Spinal cord (tissue), 10 donors: ENCODE data around the gene SV2C. TPM values are rescaled to one million over a fixed set of nuclear protein-coding genes. Genes with fewer than 3 reads are reported as not detected.

Experiments used
- DNase-seq, 6 donors: peaks; one replicate each; pipeline versions ENCODE4 v3.0.0 to v3.0.0-alpha.2; 2013 to 2015; ENCODE audit warnings: low spot score in 6 of 6, low read depth in 4 of 6
- H3K27ac ChIP-seq: one replicate; pipeline ENCODE4 v1.5.1; 2013; ENCODE audit warnings: low read depth, low read length, control low read depth
- H3K27me3 ChIP-seq: one replicate; pipeline ENCODE4 v1.6.1; 2013; ENCODE audit warnings: low read length; ENCODE audit not compliant: control insufficient read depth, insufficient read depth
- H3K36me3 ChIP-seq: one replicate; pipeline ENCODE4 v1.6.1; 2013; ENCODE audit warnings: low read length; ENCODE audit not compliant: control insufficient read depth, insufficient read depth
- H3K4me1 ChIP-seq: one replicate; pipeline ENCODE4 v1.6.1; 2013; ENCODE audit warnings: low read length; ENCODE audit not compliant: control insufficient read depth, insufficient read depth
- H3K4me3 ChIP-seq: one replicate; pipeline ENCODE4 v1.5.1; 2013; ENCODE audit warnings: low read depth, low read length, control low read depth
- H3K9me3 ChIP-seq: one replicate; pipeline ENCODE4 v1.6.1; 2013; ENCODE audit warnings: low read length; ENCODE audit not compliant: control insufficient read depth, insufficient read depth
- WGBS: methylation state at CpG from one replicate; pipeline ENCODE4 v1.1.5; 2013; ENCODE audit warnings: missing lambda C conversion rate; ENCODE audit not compliant: insufficient coverage; 5-methylcytosine and 5-hydroxymethylcytosine counted together
- polyA plus RNA-seq, 2 donors: library from polyadenylated mRNA; unstranded; fragments of 120-200 nt; gene quantifications; one replicate each; pipeline ENCODE4 v1.2.1, GENCODE V29; 2013; ENCODE audit not compliant: insufficient read length in 2 of 2
- total RNA-seq, 2 donors: library from RNA; depleted of rRNA in 1 of 2; stranded (reverse); fragments of 120-200 nt in 1 of 2; fragments of >200 nt in 1 of 2; gene quantifications; one replicate each; pipeline versions ENCODE4 v1.2.3 to v1.2.4, GENCODE V29; 2013 to 2014
- donor health status: healthy.

The SV2C gene
- total and polyA plus RNA-seq, 4 donors, result 16.2 to 66.7 (median 40.2) TPM

DNA sequence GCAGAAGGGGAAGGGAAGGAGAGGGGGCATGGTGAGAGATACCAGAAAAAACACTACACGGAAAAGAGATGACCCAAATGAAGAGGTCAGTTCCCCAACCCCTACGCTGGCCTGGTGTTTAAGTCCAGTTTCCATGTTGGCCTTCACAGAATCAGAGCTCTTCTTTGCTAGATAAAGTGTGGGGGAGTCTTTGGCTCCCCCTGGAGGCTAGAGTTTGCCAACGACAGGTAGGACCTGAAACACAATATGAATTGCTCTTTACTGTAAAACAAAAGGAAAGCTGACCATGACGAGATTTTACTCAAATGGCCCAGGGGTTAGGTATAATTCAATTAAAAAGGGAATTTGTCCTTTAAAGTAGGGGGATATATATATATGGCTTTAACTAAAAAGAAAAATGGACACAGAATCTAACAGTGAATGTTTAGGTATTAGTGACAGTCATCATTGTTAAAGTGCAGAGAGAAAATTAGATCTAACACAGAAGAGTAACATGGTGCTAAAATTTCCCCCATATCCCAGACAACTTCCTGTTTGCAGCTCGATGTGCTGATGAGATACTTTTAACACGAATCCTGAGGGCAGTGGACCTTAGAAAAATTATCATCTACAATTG, 92.0 kb downstream of the SV2C start:
- no peaks in the 10 kb centered on the region for H3K4me1 ChIP-seq
- H3K36me3 ChIP-seq, result no peaks in the 10 kb centered on the region
- H3K9me3 ChIP-seq, result no peaks in the 10 kb centered on the region
- WGBS, result 40% methylated on average over 2 of the region's 6 CpGs
- no peak overlapping the region for H3K4me3 ChIP-seq
- H3K27me3 ChIP-seq, result no peaks in the 10 kb centered on the region
- H3K27ac ChIP-seq, result no peak overlapping the region
- peak in 5 of 6 donors; percentile 17 to 83 (median 32) for DNase-seq

DNA sequence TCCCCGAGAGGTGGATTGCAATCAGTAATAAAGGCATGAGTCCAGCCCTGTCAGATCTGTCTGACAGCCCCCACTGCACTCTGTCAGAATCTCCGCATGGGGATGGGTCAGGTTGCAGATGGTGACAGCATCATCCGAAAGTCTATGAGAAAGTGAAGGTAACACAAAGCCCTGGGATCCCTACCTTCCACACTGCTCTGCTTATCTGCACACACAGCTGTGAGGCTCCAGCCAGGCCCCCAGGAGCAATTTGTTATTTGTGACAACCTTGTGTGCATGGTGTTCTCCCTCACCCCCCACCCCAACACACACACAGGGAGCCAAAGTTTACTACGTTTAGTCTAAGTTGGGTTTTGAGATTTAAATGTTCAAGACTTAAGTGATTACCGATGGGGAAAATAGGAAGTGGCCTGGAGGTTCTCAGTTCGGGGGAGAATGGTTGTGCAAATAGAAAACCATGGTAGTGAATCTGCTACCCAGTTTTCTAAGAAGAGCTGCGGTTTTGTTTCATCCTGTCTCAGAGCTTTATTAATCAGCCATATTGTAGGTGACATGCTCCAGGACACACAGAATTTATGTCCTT, 92.7 kb downstream of the SV2C start:
- H3K36me3 ChIP-seq, result no peaks in the 10 kb centered on the region
- H3K4me1 ChIP-seq, result no peaks in the 10 kb centered on the region
- H3K4me3 ChIP-seq, result no peak overlapping the region
- 77% methylated on average over 4 of the region's 7 CpGs for WGBS
- H3K9me3 ChIP-seq, result no peaks in the 10 kb centered on the region
- no peak for DNase-seq
- H3K27ac ChIP-seq, result no peak overlapping the region
- no peaks in the 10 kb centered on the region for H3K27me3 ChIP-seq

DNA sequence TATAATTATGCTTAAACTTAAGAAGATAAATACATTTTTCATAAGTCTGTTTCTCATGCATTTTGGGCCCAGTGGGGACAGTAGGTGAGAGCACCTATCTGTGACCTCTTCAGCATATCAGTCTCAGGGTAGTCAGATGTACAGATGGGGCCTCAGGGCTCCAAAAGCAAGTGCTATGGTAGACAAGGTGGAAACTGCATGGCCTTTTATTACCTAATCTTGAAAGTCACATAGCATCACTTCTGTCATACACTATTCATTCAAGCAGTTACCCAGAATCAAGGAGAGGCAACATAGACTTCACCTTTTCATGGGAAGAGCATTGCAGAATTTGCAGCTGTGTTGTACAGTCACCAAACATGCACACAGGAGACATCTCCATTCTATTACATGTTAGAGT, 94.8 kb downstream of the SV2C start:
- H3K27ac ChIP-seq, result no peak overlapping the region
- no peak overlapping the region for H3K4me3 ChIP-seq
- no peak for DNase-seq
- no peaks in the 10 kb centered on the region for H3K36me3 ChIP-seq
- no peaks in the 10 kb centered on the region for H3K27me3 ChIP-seq
- H3K9me3 ChIP-seq, result no peaks in the 10 kb centered on the region
- no peaks in the 10 kb centered on the region for H3K4me1 ChIP-seq

DNA sequence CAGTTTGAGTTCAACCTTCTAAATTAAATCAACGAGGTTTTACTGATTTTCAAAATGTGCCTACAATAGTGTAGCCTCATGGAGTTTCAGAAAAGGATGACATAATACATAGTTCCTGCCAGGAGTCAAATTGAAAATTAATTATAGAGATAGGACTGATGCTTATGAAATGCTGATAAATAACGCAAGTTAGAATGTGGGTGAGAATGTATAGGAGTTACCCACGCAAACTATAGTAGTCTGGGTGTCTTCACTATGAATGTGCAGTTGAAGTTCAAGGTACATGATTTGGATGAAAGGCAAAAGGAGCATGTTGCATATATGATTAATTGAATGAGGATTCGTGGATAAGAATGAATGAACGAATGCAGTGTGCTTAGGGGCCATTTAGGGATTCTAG, 95.7 kb downstream of the SV2C start:
- DNase-seq, result no peak
- no peak overlapping the region for H3K27ac ChIP-seq
- WGBS, result 57% methylated on average over 3 of the region's 5 CpGs
- no peaks in the 10 kb centered on the region for H3K4me1 ChIP-seq
- H3K4me3 ChIP-seq, result no peak overlapping the region
- H3K27me3 ChIP-seq, result no peaks in the 10 kb centered on the region
- no peaks in the 10 kb centered on the region for H3K36me3 ChIP-seq
- no peaks in the 10 kb centered on the region for H3K9me3 ChIP-seq

DNA sequence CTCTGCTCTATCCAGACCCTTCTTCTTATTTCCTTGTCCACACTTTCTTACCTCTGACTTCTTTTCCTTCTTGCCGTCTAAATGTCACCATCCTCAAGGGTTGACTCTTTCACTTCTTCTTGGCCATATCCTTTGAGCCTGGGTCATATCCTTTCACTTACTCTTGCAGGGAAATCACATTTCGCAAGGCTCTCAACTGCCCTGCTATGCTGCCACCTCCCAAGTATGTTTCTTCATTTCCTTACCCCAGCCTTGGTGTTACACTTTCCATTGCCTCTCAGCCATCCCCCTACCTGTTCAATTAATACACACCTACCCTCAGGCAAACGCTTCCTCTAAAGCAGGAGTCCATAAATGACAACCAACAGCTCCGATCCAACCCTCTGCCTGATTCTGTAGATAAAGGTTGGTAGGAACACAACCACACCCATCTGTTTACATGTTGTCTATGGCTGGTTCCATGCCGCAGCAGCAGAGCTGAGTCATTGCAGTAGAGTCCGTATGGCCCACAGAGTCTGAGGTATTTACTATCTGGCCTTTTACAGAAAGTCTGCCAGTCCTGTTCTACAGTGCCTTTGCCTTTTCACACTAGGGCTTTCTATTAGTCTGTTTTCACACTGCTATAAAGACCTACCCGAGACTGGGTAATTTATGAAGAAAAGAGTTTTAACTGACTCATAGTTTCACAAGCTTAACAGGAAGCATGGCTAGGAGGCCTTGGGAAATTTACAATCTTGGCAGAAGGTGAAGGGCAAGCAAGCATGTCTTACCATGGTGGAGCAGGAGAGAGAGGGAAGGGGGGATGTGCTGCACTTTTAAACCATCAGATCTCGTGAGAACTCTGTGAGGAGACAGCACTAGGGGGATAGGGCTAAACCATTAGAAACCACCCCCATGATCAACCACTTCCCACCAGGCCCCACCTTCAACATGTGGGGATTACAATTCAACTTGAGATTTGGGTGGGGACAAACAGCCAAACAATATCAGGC, 97.9 kb downstream of the SV2C start:
- H3K4me3 ChIP-seq, result no peak overlapping the region
- H3K27ac ChIP-seq, result no peak overlapping the region
- H3K4me1 ChIP-seq, result no peaks in the 10 kb centered on the region
- WGBS, result 84% methylated on average over 6 of the region's 8 CpGs
- H3K36me3 ChIP-seq, result no peaks in the 10 kb centered on the region
- no peaks in the 10 kb centered on the region for H3K27me3 ChIP-seq
- no peak for DNase-seq
- peaks cover 2% of the 10 kb centered on the region for H3K9me3 ChIP-seq

DNA sequence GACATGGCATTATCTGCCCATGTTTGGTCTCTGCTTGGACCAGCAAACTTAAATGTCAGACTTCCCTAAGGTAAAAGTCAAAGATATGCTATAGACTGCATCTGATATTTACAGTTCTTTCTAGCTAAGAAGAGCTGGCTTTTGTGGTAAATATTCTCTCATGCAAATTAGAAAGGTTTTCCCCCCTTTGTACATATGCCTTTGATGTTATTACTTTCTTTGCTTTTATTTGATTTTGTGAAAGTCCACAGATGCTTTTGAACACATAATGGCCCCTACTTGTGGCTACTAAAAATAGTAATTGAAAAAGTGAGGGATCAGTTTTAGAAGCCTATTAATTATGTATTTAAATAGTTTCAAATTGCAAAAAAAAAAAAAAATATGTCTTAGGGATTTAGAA, 104.2 kb downstream of the SV2C start:
- peaks cover 2% of the 10 kb centered on the region for H3K9me3 ChIP-seq
- no peaks in the 10 kb centered on the region for H3K4me1 ChIP-seq
- H3K27ac ChIP-seq, result no peak overlapping the region
- DNase-seq, result no peak
- no peaks in the 10 kb centered on the region for H3K27me3 ChIP-seq
- H3K4me3 ChIP-seq, result no peak overlapping the region
- H3K36me3 ChIP-seq, result no peaks in the 10 kb centered on the region

DNA sequence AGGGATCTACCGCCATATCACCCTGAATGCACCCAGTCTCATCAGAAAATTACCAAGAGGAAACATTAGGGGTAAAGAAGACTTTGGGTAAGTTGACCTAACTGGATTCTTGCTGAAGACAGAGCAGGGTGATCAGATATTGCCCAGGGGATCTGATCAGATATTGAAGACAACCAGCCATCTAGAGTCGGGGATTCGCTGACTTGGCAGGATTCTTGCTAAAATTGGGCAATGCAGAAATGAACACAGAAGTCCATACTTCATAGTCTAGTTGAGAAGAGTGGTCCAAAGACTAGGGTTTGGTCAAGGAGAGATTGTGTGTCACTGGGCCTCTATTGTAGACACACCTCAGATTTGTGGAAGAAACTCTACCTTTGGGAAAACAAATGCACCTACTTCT, 107.2 kb downstream of the SV2C start:
- no peaks in the 10 kb centered on the region for H3K36me3 ChIP-seq
- no peak overlapping the region for H3K27ac ChIP-seq
- no CpG with 5 or more reads among the region's 3 CpGs for WGBS
- H3K4me3 ChIP-seq, result no peak overlapping the region
- no peak for DNase-seq
- H3K27me3 ChIP-seq, result no peaks in the 10 kb centered on the region
- H3K9me3 ChIP-seq, result peaks cover under 1% of the 10 kb centered on the region
- H3K4me1 ChIP-seq, result no peaks in the 10 kb centered on the region

DNA sequence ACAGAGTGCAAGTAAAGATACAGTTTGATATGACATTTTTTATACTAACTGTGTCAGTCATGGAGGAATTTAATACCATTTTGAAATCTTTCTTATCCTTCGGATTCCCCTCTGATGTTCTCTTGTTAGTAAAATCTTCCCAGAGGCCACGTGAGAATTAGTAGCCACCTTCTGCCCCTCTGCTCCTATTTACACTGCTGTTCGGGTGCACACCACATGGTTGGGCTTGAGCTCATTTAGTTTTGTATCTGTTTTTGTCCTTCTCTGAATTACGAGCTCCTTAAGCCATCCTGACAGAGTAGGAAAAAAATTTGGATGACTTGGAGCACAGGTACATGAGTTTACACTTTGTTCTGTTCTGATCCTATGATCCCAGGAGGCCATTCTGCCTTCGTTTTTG, 109.7 kb downstream of the SV2C start:
- H3K27ac ChIP-seq, result no peak overlapping the region
- H3K9me3 ChIP-seq, result no peaks in the 10 kb centered on the region
- WGBS, result no CpG with 5 or more reads among the region's 5 CpGs
- H3K4me1 ChIP-seq, result no peaks in the 10 kb centered on the region
- no peaks in the 10 kb centered on the region for H3K27me3 ChIP-seq
- no peaks in the 10 kb centered on the region for H3K36me3 ChIP-seq
- DNase-seq, result no peak
- no peak overlapping the region for H3K4me3 ChIP-seq

DNA sequence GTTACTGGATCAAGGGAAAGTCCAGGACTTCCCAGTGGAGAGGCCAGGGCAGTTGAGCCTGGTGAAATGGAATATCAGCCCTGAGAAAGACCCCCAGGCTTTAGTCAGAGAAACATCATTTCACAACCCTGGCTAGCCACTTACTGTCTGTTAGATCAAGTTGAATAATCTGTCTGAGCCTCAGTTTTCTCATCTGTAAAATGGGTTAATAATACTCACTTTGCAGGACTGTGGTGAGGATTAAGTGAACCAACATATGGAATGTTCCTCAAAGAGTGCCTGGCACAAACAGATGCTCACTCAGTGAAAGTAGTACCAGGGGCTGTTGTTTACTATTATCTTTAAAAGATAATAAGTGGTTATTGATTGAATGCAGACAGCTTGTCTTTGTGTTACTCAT, 110.5 kb downstream of the SV2C start:
- Histone ChIP-seq H3K9me3 (no peaks in the 10 kb centered on the region), H3K27me3 (no peaks in the 10 kb centered on the region), H3K27ac (no peak overlapping the region), H3K4me1 (no peaks in the 10 kb centered on the region), H3K4me3 (no peak overlapping the region), H3K36me3 (no peaks in the 10 kb centered on the region)
- DNase-seq, result no peak

DNA sequence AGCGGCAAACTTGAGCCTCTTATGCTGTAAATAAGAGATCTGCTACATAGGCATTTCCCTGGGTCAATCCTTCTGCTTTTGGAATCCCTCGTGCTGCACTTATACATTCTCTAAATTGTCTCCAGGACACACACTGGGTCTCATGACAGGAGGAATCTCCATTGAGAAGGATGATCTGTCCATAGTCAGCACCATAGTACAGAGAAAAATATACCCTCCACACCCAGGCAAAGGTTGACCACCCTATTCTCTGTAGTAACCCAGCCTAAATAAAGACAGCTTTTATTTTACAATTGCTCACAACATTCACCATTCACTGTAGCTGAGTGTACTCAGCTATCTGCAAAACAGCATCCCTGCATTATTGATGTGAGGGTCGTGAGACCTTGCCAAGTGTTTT, 111.2 kb downstream of the SV2C start:
- Histone ChIP-seq H3K4me1 (no peaks in the 10 kb centered on the region), H3K27ac (no peak overlapping the region), H3K36me3 (no peaks in the 10 kb centered on the region), H3K4me3 (no peak overlapping the region), H3K27me3 (no peaks in the 10 kb centered on the region), H3K9me3 (no peaks in the 10 kb centered on the region)
- peak in 1 of 6 donors; percentile 24 for DNase-seq
- WGBS, result 14% methylated on average over 1 of the region's 3 CpGs
